KBM-7 (cell line): Measurements from ENCODE around the gene SUN5.
A peak's percentile ranks its signal among the peaks of the same experiment; 100 is the strongest.
"Not testable (repeated sequence)": the region's sequence is repeated elsewhere in the genome, so short reads cannot be mapped to it uniquely, and the experiment has no call there.

Experiments used
- DNase-seq: peaks from one replicate; pipeline ENCODE4 v3.0.0-alpha.2; 2015
- in situ Hi-C: fragments of 300-500 bp; cut with MboI; formaldehyde crosslinking; loops from 2 replicates; pipeline ENCODE4 v1.14.3; 2020; ENCODE audit warnings: low sequenced_read_pairs, low pct_unique_long_range_greater_than_20kb, mixed read lengths

The SUN5 gene

DNA sequence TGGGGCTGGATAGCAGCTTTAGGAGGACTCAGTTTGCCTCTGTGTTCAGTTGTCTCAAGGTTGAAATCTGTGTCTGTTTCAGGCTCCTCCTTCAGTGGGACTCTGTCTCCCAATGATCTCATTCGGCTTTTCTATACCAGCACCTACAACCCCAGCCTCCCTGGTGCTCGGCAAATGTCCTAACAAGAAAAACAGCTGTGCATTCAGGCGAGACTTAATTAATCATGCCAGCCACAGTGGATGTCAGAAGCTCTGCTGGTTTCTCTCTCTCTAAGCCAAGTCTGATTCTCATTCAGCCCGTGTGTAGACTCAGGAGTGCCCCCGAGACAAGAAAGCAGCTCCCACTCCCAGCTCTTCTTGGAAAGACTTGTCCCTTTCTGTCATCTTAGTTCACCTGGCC lies 46.8 kb downstream of the SUN5 start:
- in situ Hi-C loops = no loop called here
- no peak for DNase-seq

DNA sequence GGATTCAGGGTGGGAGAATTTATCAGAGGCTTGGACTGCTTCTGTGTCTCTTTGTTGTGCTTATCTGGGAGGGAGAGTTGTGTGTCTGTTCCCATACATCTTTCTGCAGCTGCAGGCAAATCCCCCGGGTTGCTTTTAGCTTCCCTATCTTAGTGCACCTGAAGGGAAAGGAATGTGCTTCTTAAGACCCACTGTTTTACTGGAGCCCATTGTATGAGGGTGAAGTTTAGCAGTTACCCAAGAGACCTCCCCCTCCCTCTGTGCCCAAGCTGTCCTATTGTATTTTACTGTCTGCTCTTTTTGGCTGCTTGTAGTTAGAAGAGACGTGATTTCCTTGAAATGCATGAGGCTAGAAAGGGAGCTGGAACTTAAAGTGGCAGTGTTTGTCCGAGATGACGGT lies 53.7 kb downstream of the SUN5 start:
- DNase-seq, in situ Hi-C loops: not testable (repeated sequence)

DNA sequence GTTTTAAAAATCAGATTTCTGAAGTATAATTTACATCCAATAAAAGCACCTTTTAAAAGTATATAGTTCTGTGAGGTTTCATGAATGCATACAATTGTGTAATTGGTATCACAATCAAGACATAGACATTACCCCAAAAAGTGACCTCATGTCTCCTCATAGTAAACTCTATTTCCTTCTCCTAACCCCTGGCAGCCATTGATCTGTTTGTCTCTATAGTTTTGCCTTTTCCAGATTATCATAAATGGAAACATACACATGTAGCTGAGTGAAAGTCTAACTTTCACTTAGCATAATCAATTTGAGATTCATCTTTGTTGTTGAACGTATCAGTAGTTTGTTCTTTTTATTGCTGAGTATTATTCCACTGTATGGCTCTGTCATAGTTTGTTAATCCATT lies 57.6 kb downstream of the SUN5 start:
- no peak for DNase-seq
- in situ Hi-C loops = no loop called here

DNA sequence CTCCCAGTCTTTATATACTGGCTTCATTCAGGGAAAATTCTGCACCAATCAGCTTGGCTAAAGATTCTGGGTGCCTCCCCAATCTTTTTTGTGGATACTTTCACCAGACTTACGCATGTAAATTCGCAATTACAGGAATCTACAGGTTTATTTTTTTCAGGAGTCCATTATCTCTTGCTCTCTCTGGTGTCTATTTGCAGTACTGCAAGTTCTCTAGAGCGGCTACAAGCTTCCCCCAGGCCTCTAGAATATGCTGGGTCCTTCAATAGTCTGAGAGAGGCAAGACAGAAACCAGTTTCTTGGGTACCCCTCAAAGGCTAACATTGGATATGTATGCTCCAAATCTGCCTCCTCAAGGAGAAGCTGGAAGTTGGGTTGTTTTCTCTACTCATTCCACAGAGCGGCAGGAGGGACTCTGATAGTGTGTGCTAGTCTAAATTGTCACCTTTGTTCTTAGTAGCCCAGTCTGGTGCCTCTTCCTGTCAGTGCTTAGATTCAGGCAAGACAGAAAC lies 58.5 kb downstream of the SUN5 start:
- peak; percentile 70 for DNase-seq
- in situ Hi-C loops = no loop called here

DNA sequence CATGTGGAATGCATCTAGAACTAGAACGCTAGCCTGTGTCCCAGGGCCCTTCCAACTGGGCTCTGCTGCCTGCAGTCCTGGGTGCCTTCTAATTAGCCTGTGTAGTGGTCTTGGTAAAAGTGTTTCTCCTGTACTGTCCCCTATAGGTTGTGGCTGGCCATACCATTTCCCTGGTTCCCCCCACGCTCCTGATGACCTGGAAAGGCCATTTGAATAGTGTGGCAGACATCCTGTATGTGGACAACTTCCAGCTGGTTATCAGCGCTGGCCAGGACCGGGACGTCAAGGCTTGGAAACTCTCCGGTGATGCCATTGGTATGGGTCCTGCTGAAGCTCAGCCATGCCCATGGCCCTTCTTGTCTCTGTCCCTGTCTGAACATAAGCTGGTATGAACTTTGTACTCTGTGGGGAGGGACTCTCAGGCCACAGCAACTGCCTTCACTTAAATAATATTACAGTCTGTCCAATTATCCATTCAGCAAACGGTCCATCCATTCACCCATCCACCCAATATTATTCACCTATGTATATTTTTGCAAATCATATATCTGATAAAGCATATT lies 60.7 kb downstream of the SUN5 start:
- in situ Hi-C loops = no loop called here
- DNase-seq = no peak

DNA sequence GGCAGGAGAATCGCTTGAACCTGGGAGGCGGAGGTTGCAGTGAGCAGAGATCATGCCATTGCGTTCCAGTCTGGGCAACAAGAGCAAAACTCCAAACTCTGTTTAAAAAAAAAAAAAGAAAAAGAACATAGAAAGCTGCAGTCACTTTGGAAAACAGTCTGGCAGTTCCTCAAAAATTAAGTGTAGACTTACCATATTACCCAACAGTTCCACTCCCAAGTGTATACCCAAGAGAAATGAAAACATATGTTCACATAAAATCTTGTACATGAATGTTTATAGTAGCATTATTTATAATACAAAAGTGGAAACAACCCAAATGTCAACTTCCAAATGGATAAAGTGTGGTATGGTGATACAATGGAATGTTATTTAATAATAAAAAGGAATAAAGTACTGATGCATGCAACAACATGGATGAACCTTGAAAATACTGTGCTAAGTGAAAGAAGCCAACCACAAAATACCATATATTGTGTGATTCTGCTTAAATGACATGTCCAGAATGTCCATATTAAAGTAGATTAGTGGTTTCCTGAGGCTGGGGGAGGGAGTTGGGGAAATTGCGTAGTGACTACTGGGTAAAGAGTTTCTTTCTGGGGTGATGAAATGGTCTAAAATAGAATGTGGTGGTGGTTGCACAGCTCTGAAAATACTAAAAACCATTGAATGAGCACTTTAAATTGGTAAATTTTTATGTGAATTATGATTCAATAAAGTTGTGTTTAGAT lies 62.9 kb downstream of the SUN5 start:
- in situ Hi-C loops = no loop called here
- peak; percentile 56 for DNase-seq

DNA sequence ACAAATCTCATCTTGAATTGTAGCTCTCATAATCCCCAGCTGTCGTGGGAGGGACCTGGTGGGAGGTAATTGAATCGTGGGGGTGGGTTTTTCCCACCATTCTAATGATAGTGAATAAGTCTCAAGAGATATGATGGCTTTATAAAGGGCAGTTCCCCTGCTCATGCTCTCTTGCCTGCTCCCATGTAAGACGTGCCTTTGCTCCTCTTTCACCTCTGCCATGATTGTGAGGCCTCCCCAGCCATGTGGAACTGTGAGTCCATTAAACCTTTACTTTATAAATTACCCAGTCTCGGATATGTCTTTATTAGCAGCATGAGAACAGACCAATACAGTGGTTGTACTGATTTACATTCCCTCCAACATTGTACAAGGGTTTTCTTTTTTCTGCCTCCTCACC lies 69.7 kb downstream of the SUN5 start:
- no peak for DNase-seq
- in situ Hi-C loops = no loop called here
